ENCODE data around the gene LTBP1. TPM values are rescaled to one million over a fixed set of nuclear protein-coding genes. Genes with fewer than 3 reads are reported as not detected.

Gene LTBP1
- total RNA-seq, 1 donor from 2014 or later: 3.9 TPM

GRCh38 chr2:33344230-33344629, 397.5 kb downstream of the LTBP1 start:
- Mint-ChIP-seq H3K4me1 (ENCODE audit: low read depth, unreplicated experiment) (peaks cover 2% of the 10 kb centered on the region), H3K36me3 (ENCODE audit: unreplicated experiment) (no peaks in the 10 kb centered on the region), H3K27me3 (ENCODE audit: unreplicated experiment) (peaks cover 4% of the 10 kb centered on the region), H3K9me3 (ENCODE audit: unreplicated experiment) (peaks cover 2% of the 10 kb centered on the region), H3K27ac (ENCODE audit: unreplicated experiment) (no peak overlapping the region), H3K4me3 (ENCODE audit: unreplicated experiment) (no peak overlapping the region)
- DNase-seq: no peak
- TF ChIP-seq, protein P1, sequence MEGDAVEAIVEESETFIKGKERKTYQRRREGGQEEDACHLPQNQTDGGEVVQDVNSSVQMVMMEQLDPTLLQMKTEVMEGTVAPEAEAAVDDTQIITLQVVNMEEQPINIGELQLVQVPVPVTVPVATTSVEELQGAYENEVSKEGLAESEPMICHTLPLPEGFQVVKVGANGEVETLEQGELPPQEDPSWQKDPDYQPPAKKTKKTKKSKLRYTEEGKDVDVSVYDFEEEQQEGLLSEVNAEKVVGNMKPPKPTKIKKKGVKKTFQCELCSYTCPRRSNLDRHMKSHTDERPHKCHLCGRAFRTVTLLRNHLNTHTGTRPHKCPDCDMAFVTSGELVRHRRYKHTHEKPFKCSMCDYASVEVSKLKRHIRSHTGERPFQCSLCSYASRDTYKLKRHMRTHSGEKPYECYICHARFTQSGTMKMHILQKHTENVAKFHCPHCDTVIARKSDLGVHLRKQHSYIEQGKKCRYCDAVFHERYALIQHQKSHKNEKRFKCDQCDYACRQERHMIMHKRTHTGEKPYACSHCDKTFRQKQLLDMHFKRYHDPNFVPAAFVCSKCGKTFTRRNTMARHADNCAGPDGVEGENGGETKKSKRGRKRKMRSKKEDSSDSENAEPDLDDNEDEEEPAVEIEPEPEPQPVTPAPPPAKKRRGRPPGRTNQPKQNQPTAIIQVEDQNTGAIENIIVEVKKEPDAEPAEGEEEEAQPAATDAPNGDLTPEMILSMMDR (IDR thresholded peaks at IDR 0.05; ENCODE audit: partially characterized antibody, unreplicated experiment): no peak

- Mint-ChIP-seq H3K4me3 (ENCODE audit: unreplicated experiment) (no peak overlapping the region), H3K27me3 (ENCODE audit: unreplicated experiment) (peaks cover under 1% of the 10 kb centered on the region), H3K4me1 (ENCODE audit: low read depth, unreplicated experiment) (peaks cover under 1% of the 10 kb centered on the region), H3K27ac (ENCODE audit: unreplicated experiment) (no peak overlapping the region), H3K36me3 (ENCODE audit: unreplicated experiment) (no peaks in the 10 kb centered on the region), H3K9me3 (ENCODE audit: unreplicated experiment) (peaks cover under 1% of the 10 kb centered on the region)
- TF ChIP-seq, protein P1 (IDR thresholded peaks at IDR 0.05; ENCODE audit: partially characterized antibody, unreplicated experiment): no peak
- DNase-seq: no peak
These were observed 401.1 kb downstream of the LTBP1 start for GRCh38 chr2:33347856-33348255.

DNA sequence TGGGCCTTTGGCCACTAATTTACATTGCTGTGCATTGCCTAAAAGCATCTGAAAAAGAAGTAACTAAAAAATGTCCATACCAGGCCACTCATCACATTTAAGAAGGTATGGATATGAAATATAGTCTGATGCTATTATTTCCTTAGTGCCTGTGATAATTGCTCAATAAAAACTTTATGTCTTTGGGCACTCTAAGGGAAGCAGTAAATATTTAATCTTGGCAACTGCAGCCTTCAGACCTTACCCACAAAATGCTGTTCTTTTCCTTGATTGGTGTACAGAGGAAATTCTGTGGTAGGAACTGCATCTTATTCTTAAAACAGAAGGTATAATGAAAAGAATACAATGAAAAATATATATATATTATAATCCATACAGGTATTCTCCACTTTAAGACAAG, 403.9 kb downstream of the LTBP1 start:
- Mint-ChIP-seq H3K4me3 (ENCODE audit: unreplicated experiment) (no peak overlapping the region), H3K27ac (ENCODE audit: unreplicated experiment) (no peak overlapping the region), H3K36me3 (ENCODE audit: unreplicated experiment) (peaks cover 2% of the 10 kb centered on the region), H3K27me3 (ENCODE audit: unreplicated experiment) (no peaks in the 10 kb centered on the region), H3K9me3 (ENCODE audit: unreplicated experiment) (no peaks in the 10 kb centered on the region), H3K4me1 (ENCODE audit: low read depth, unreplicated experiment) (no peaks in the 10 kb centered on the region)
- TF ChIP-seq, protein P1 (IDR thresholded peaks at IDR 0.05; ENCODE audit: partially characterized antibody, unreplicated experiment): no peak
- DNase-seq: no peak

- DNase-seq: no peak
- H3K27me3 Mint-ChIP-seq (ENCODE audit: unreplicated experiment): no peaks in the 10 kb centered on the region
- H3K4me1 Mint-ChIP-seq (ENCODE audit: low read depth, unreplicated experiment): no peaks in the 10 kb centered on the region
- peaks cover 3% of the 10 kb centered on the region for H3K9me3 Mint-ChIP-seq (ENCODE audit: unreplicated experiment)
- TF ChIP-seq, protein P1 (IDR thresholded peaks at IDR 0.05; ENCODE audit: partially characterized antibody, unreplicated experiment): no peak
- H3K27ac Mint-ChIP-seq (ENCODE audit: unreplicated experiment): no peak overlapping the region
- no peak overlapping the region for H3K4me3 Mint-ChIP-seq (ENCODE audit: unreplicated experiment)
- H3K36me3 Mint-ChIP-seq (ENCODE audit: unreplicated experiment): peaks cover 8% of the 10 kb centered on the region
These were observed 405.0 kb downstream of the LTBP1 start for GRCh38 chr2:33351781-33352180.

GRCh38 chr2:33354981-33355380, 408.2 kb downstream of the LTBP1 start:
- Mint-ChIP-seq H3K27me3 (ENCODE audit: unreplicated experiment) (no peaks in the 10 kb centered on the region), H3K4me3 (ENCODE audit: unreplicated experiment) (no peak overlapping the region), H3K36me3 (ENCODE audit: unreplicated experiment) (peaks cover 8% of the 10 kb centered on the region), H3K4me1 (ENCODE audit: low read depth, unreplicated experiment) (no peaks in the 10 kb centered on the region), H3K9me3 (ENCODE audit: unreplicated experiment) (peaks cover 3% of the 10 kb centered on the region), H3K27ac (ENCODE audit: unreplicated experiment) (no peak overlapping the region)
- no peak for DNase-seq
- TF ChIP-seq, protein P1 (IDR thresholded peaks at IDR 0.05; ENCODE audit: partially characterized antibody, unreplicated experiment): no peak

Measured in glutamatergic neuron (in vitro differentiated cells).